ENCODE data around the gene SRPX.

DNA sequence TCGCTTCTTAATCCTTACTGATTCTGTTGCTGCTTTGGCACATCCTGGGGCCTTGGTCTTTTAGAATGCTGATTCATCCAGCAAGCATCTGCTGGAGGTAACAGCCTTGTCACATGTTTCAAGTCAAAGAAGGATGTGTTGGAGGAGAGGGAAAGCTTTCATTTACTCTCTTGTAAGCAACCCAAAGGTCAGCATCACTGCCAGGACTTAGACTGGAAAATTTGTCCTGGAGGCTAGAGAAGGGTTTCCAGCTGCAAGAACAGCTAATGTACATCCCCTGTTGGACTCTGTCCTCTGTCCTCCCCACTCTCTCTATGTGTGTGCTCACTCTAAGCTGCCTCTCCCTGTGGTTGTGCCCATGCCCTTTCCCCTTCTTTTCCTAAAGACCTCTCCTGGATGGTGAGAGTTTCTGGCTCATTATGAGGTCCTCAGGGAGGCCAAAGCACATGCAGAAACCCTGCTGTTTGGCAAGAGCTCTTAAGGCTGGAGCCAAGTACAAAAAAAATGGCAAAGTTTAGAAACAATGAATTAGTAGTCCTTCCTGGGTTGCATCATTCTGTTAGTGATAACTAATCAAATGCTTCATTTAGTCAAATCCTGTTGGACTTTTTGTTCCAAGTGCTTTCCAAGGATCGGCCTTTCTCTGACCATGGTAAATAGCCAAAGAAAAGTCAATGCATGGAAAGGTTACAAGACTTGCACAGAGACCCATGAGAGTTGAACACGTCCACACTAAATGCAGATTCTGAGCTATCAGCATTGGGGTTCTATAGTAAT lies 13.4 kb upstream of the SRPX start:
- TF ChIP-seq, protein P1, sequence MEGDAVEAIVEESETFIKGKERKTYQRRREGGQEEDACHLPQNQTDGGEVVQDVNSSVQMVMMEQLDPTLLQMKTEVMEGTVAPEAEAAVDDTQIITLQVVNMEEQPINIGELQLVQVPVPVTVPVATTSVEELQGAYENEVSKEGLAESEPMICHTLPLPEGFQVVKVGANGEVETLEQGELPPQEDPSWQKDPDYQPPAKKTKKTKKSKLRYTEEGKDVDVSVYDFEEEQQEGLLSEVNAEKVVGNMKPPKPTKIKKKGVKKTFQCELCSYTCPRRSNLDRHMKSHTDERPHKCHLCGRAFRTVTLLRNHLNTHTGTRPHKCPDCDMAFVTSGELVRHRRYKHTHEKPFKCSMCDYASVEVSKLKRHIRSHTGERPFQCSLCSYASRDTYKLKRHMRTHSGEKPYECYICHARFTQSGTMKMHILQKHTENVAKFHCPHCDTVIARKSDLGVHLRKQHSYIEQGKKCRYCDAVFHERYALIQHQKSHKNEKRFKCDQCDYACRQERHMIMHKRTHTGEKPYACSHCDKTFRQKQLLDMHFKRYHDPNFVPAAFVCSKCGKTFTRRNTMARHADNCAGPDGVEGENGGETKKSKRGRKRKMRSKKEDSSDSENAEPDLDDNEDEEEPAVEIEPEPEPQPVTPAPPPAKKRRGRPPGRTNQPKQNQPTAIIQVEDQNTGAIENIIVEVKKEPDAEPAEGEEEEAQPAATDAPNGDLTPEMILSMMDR (IDR thresholded peaks at IDR 0.05; ENCODE audit: poor library complexity), result no peak
- no peak for TF ChIP-seq EZH2 (IDR thresholded peaks at IDR 0.05; ENCODE audit: borderline replicate concordance)
- no peak for TF ChIP-seq EZH2phosphoT487 (IDR thresholded peaks at IDR 0.05; ENCODE audit: low read depth, severe bottlenecking, unreplicated experiment)
